Prostate gland (tissue), 2 donors: ENCODE results near the gene EMP2. TPM values are rescaled to one million over a fixed set of nuclear protein-coding genes. Genes with fewer than 3 reads are reported as not detected.
A peak's percentile ranks its signal among the peaks of the same experiment; 100 is the strongest.

Experiments used
- DNase-seq: peaks from one replicate; pipeline ENCODE4 v3.0.0-alpha.2; 2019; ENCODE audit warnings: low spot score
- H3K27ac ChIP-seq, 2 donors: fragments of 200-600 bp; sonication (generic); 2 replicates each; pipeline ENCODE4 v1.5.1; 2017 to 2019
- H3K27me3 ChIP-seq: fragments of 200-600 bp; sonication (generic); replicated peaks from 2 replicates; pipeline ENCODE4 v1.5.1; 2019; ENCODE audit not compliant: insufficient read depth
- H3K36me3 ChIP-seq, 2 donors: fragments of 200-600 bp; sonication (generic); 1 replicate in 1 of 2; 2 replicates in 1 of 2; pipeline versions ENCODE4 v1.5.1 to v1.8.1; 2017 to 2019
- H3K4me1 ChIP-seq: fragments of 200-600 bp; sonication (generic); replicated peaks from 2 replicates; pipeline ENCODE4 v1.5.1; 2019
- H3K4me3 ChIP-seq, 2 donors: fragments of 200-600 bp; sonication (generic); 2 replicates each; pipeline ENCODE4 v1.5.1; 2017 to 2019
- H3K9me3 ChIP-seq: fragments of 200-600 bp; sonication (generic); 2 replicates; pipeline ENCODE4 v1.5.1; 2017
- POLR2A ChIP-seq: fragments of 450-650 bp; IDR thresholded peaks from one replicate; pipeline ENCODE4 v1.6.1; 2016; ENCODE audit warnings: antibody characterized with exemption, mild to moderate bottlenecking
- POLR2AphosphoS5 ChIP-seq: sonication (generic); formaldehyde crosslinking; IDR thresholded peaks from one replicate; pipeline ENCODE4 v1.6.1; 2017; ENCODE audit warnings: antibody characterized with exemption
- WGBS: methylation state at CpG from one replicate; pipeline ENCODE4 v1.1.5; 2018; 5-methylcytosine and 5-hydroxymethylcytosine counted together
- intact Hi-C: fragments of 100-400 bp; cut with DNase I; formaldehyde crosslinking; loops from one replicate; pipeline ENCODE4 v1.14.2; 2022
- total RNA-seq, 2 donors: library from RNA; depleted of rRNA; stranded (reverse); fragments of >200 nt; gene quantifications; one replicate each; pipeline ENCODE4 v1.1.0, GENCODE V29; 2016
- TF ChIP-seq, protein P1 (sequence below), 4 experiments: fragments of 200-600 bp in 2 of 4; fragments of 450-650 bp in 2 of 4; sonication (generic) in 2 of 4; IDR thresholded peaks; 1 replicate in 3 of 4; 2 replicates in 1 of 4; pipeline ENCODE4 v1.5.1; 2016 to 2019; ENCODE audit warnings: antibody characterized with exemption in 4 of 4, mild to moderate bottlenecking in 2 of 4, moderate library complexity in 2 of 4

The EMP2 gene
- total RNA-seq, 2 donors from 2014 or later: 40.8 to 87.2 TPM

DNA sequence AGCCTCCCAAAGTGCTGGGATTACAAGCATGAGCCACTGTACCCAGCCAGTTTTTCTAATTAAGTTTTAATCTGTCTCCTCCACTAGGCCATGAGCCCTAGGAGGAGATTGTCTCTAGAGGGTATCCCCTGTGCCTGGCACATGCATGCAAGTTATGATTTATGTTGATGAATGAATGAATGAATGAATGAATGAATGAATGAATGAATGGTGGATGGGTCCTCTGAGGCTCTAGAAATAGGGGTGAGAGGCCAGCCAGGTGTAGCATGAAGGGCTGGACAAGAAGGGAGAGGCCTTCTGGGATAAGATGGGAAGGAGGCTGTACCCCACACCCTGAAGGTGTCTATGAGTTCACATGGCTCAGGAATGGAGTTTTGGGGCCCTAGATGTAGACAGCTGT is 48.8 kb downstream of the EMP2 start:
- Histone ChIP-seq H3K4me1 (no peaks in the 10 kb centered on the region), H3K9me3 (no peaks in the 10 kb centered on the region), H3K27me3 (no peaks in the 10 kb centered on the region), H3K36me3 (no peaks in the 10 kb centered on the region), H3K4me3 (no peak overlapping the region), H3K27ac (no peak overlapping the region)
- intact Hi-C loops: no loop called here
- no peak for TF ChIP-seq POLR2A
- TF ChIP-seq, protein P1, sequence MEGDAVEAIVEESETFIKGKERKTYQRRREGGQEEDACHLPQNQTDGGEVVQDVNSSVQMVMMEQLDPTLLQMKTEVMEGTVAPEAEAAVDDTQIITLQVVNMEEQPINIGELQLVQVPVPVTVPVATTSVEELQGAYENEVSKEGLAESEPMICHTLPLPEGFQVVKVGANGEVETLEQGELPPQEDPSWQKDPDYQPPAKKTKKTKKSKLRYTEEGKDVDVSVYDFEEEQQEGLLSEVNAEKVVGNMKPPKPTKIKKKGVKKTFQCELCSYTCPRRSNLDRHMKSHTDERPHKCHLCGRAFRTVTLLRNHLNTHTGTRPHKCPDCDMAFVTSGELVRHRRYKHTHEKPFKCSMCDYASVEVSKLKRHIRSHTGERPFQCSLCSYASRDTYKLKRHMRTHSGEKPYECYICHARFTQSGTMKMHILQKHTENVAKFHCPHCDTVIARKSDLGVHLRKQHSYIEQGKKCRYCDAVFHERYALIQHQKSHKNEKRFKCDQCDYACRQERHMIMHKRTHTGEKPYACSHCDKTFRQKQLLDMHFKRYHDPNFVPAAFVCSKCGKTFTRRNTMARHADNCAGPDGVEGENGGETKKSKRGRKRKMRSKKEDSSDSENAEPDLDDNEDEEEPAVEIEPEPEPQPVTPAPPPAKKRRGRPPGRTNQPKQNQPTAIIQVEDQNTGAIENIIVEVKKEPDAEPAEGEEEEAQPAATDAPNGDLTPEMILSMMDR (IDR thresholded peaks at IDR 0.05): no peak
- no peak for TF ChIP-seq POLR2AphosphoS5
- DNase-seq: no peak

DNA sequence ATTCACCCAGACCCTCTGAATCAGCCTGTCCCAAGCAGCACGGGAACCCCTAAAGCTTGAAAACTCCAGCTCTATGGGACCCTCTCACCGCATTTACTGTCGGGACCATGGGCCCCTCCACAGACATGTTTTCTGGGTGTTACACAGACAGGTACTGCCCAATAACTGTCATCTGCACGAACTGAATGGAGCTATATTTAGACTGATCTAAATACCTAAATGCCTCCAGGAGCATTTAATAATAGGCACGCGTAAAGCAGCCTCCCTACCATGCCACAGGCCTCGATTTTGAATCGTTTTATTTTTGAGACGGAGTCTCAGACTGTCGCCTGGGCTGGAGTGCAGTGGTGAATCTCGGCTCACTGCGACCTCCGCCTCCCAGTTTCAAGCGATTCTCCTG is 49.7 kb downstream of the EMP2 start:
- Histone ChIP-seq H3K27me3 (no peaks in the 10 kb centered on the region), H3K9me3 (no peaks in the 10 kb centered on the region), H3K36me3 (no peaks in the 10 kb centered on the region), H3K4me3 (no peak overlapping the region), H3K27ac (no peak overlapping the region), H3K4me1 (no peaks in the 10 kb centered on the region)
- TF ChIP-seq, protein P1 (IDR thresholded peaks at IDR 0.05): no peak
- no peak for TF ChIP-seq POLR2A
- no peak for TF ChIP-seq POLR2AphosphoS5
- intact Hi-C loops: no loop called here
- WGBS: 84% methylated on average over 14 of the region's 14 CpGs
- DNase-seq: no peak

DNA sequence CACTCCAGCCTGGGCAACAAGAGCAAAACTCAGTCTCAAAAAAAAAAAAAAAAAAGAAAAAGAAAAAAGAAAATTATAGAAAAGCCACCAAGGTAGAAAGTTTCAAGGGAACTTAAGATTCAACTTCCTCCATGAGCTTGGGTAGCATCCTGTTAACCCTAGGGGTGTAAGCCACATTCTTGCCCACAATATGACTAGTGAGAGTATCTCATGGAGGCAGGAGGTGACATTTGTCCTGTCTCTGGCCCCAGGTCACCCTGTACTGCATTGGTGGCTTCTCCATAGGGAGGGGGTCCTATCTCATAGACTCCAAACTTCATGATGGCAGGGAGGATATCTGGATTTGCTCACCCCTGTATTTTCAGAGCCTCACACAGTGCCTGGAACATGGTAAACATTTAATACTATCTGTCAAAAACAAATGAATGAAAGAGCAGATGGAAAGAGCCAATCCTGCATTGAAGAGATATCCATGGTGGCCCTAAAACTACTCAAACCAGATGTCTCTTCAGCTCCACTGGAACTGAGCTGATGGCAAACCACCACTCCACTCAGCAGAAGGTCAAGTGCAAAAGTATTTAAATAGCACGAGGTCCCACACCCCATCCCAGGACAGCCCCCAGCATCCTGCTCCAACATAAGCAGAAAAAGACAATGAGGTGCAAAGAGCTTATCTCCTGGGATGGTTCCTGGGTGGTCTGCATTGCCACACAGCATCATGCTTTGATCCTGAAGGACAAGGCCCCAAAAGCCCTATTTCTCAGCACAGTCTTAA is 50.3 kb downstream of the EMP2 start:
- H3K27ac ChIP-seq: no peak overlapping the region
- no peaks in the 10 kb centered on the region for H3K9me3 ChIP-seq
- no peak overlapping the region for H3K4me3 ChIP-seq
- H3K4me1 ChIP-seq: no peaks in the 10 kb centered on the region
- TF ChIP-seq POLR2AphosphoS5 (no peak), POLR2A (no peak)
- TF ChIP-seq, protein P1 (IDR thresholded peaks at IDR 0.05): no peak
- DNase-seq: no peak
- 79% methylated on average over 1 of the region's 1 CpG for WGBS
- H3K36me3 ChIP-seq: no peaks in the 10 kb centered on the region
- no peaks in the 10 kb centered on the region for H3K27me3 ChIP-seq
- intact Hi-C loops: no loop called here

DNA sequence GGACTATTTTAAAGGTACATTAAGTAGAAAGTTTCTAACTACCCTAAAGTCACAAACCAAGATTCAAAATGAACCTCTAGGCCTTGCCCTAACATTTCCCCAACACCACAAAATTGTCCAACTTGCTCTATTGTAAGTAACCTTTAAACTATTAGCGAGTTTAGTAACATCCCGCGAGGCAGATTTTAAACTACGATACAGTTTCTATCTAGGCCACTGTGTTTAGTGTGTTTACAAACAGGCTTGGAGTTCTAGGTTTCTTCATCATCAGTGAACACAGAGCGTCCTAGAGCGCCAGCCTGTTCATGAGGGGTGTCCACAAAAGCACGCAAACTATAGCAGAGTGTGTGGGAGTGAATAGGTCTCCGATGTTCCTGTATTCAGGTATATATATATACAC is 51.8 kb downstream of the EMP2 start:
- 96% methylated on average over 8 of the region's 8 CpGs for WGBS
- no peaks in the 10 kb centered on the region for H3K36me3 ChIP-seq
- no peaks in the 10 kb centered on the region for H3K9me3 ChIP-seq
- intact Hi-C loops: no loop called here
- H3K27ac ChIP-seq: no peak overlapping the region
- H3K4me3 ChIP-seq: no peak overlapping the region
- H3K27me3 ChIP-seq: no peaks in the 10 kb centered on the region
- H3K4me1 ChIP-seq: no peaks in the 10 kb centered on the region
- DNase-seq: no peak
- TF ChIP-seq, protein P1 (IDR thresholded peaks at IDR 0.05): no peak
- TF ChIP-seq POLR2A: no peak
- no peak for TF ChIP-seq POLR2AphosphoS5

DNA sequence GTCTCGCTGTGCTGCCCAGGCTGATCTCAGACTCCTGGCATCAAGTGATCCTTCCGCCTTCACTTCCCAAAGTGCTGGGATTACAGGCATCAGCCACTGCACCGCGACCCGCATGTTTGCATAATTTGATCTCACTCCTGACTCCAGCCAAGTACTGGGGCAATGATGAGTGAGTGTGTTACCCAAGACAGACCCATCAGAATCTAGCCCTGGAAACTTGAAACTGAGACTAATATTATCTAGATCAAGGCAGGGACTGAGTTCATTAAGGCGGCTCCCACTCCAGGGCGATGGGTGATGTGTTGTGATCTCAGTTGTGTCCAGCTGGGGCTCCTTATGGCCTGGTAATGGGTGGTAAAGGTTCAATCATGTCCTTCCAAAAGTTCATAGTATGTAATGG is 53.4 kb downstream of the EMP2 start:
- whole genome bisulfite sequencing: 94% methylated on average over 7 of the region's 7 CpGs
- DNase-seq: no peak
- H3K27ac ChIP-seq: peak overlapping the region in 1 of 2 donors; percentile 73
- H3K27me3 ChIP-seq: no peaks in the 10 kb centered on the region
- H3K36me3 ChIP-seq: no peaks in the 10 kb centered on the region
- no peak overlapping the region for H3K4me3 ChIP-seq
- intact Hi-C loops: no loop called here
- H3K4me1 ChIP-seq: no peaks in the 10 kb centered on the region
- no peaks in the 10 kb centered on the region for H3K9me3 ChIP-seq
- TF ChIP-seq, protein P1 (IDR thresholded peaks at IDR 0.05): no peak
- no peak for TF ChIP-seq POLR2AphosphoS5
- no peak for TF ChIP-seq POLR2A
